Transverse colon (tissue), 4 donors: ENCODE data around the gene PLXDC2. TPM values are rescaled to one million over a fixed set of nuclear protein-coding genes. Genes with fewer than 3 reads are reported as not detected.

Experiments used
- DNase-seq: peaks from one replicate; pipeline ENCODE4 v3.0.0-alpha.2; 2019
- H3K27ac ChIP-seq, 4 donors: fragments of 200-600 bp; sonication (generic); 2 replicates each; pipeline ENCODE4 v1.5.1; 2016 to 2018; ENCODE audit warnings: inconsistent platforms in 4 of 4
- H3K27me3 ChIP-seq: fragments of 200-600 bp; sonication (generic); 2 replicates; pipeline ENCODE4 v1.5.1; 2017; ENCODE audit warnings: inconsistent platforms
- H3K36me3 ChIP-seq, 4 donors: fragments of 200-600 bp; sonication (generic); 2 replicates each; pipeline ENCODE4 v1.5.1; 2017 to 2019; ENCODE audit warnings: inconsistent platforms in 4 of 4
- H3K4me1 ChIP-seq, 4 donors: fragments of 200-600 bp; sonication (generic); 2 replicates each; pipeline ENCODE4 v1.5.1; 2017 to 2020; ENCODE audit warnings: inconsistent platforms in 4 of 4
- H3K4me3 ChIP-seq, 4 donors: fragments of 200-600 bp; sonication (generic); 1 replicate in 1 of 4; 2 replicates in 3 of 4; pipeline versions ENCODE4 v1.5.1 to v1.6.1; 2017 to 2019; ENCODE audit warnings: inconsistent platforms in 4 of 4
- H3K9me3 ChIP-seq, 2 donors: fragments of 200-600 bp; sonication (generic); 2 replicates each; pipeline ENCODE4 v1.5.1; 2017 to 2019; ENCODE audit warnings: inconsistent platforms in 2 of 2
- CTCF ChIP-seq, 5 experiments: fragments of 200-600 bp in 3 of 5; fragments of 450-650 bp in 2 of 5; sonication (generic) in 3 of 5; IDR thresholded peaks; 1 replicate in 2 of 5; 2 replicates in 3 of 5; pipeline ENCODE4 v1.5.1; 2016 to 2017; ENCODE audit warnings: antibody characterized with exemption in 5 of 5, inconsistent platforms in 3 of 5, mild to moderate bottlenecking in 2 of 5, moderate library complexity in 1 of 5
- EP300 ChIP-seq: sonication (generic); formaldehyde crosslinking; IDR thresholded peaks from one replicate; pipeline ENCODE4 v1.6.1; 2017; ENCODE audit warnings: antibody characterized with exemption, low read depth
- POLR2A ChIP-seq: fragments of 450-650 bp; IDR thresholded peaks from one replicate; pipeline ENCODE4 v1.6.1; 2016; ENCODE audit warnings: antibody characterized with exemption, mild to moderate bottlenecking, moderate library complexity
- POLR2AphosphoS5 ChIP-seq, 3 donors: sonication (generic); formaldehyde crosslinking; IDR thresholded peaks; one replicate each; pipeline ENCODE4 v1.6.1; 2016; ENCODE audit warnings: antibody characterized with exemption in 3 of 3
- WGBS, 2 donors: methylation state at CpG; one replicate each; pipeline ENCODE4 v1.1.5; 2018; ENCODE audit warnings: low coverage in 1 of 2; 5-methylcytosine and 5-hydroxymethylcytosine counted together
- in situ Hi-C, 4 donors: fragments of 200-750 bp; cut with MboI; loops; one replicate each; pipeline versions ENCODE4 v1.15.0 to v1.15.1; 2017; ENCODE audit warnings: low sequenced_read_pairs in 3 of 4, low pct_ligation_motif_present in 1 of 4, low pct_unique_long_range_greater_than_20kb in 1 of 4
- intact Hi-C: fragments of 100-400 bp; cut with DNase I; formaldehyde crosslinking; loops from one replicate; pipeline ENCODE4 v1.15.1; 2023; ENCODE audit warnings: low total_unique reads
- total RNA-seq, 4 donors: library from RNA; depleted of rRNA; stranded (reverse); fragments of >200 nt; gene quantifications; one replicate each; pipeline ENCODE4 v1.1.0, GENCODE V29; 2016

The PLXDC2 gene
- total RNA-seq, 4 donors from 2014 or later, result 12.0 to 32.2 (median 20.3) TPM

DNA sequence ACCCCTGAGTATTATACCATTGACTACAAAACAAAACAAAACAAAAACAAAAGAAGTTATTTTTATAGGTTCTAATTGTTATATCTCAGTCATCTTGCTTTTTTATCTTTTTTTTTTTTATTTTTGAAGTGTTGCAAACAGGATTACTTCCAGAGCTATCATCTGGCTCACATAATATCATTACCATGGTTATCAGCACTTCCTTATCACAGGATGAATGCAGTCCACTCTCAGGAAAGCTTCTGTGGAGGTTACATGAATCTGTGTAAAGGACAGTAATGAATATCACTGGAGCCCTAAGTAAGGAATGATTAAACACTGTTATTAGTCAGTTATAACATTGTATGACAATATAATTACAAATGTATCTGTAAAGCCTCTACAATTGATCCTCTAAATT, 451.5 kb downstream of the PLXDC2 start:
- no peaks in the 10 kb centered on the region for H3K9me3 ChIP-seq
- H3K27me3 ChIP-seq, result no peaks in the 10 kb centered on the region
- intact Hi-C loops (no loop called here), in situ Hi-C loops (no loop called here)
- TF ChIP-seq EP300 (no peak), CTCF (IDR thresholded peaks at IDR 0.05) (no peak), POLR2AphosphoS5 (IDR thresholded peaks at IDR 0.05) (no peak), POLR2A (no peak)
- H3K4me3 ChIP-seq, result no peak overlapping the region
- no peaks in the 10 kb centered on the region for H3K4me1 ChIP-seq
- DNase-seq, result no peak
- no peaks in the 10 kb centered on the region for H3K36me3 ChIP-seq
- no peak overlapping the region for H3K27ac ChIP-seq

DNA sequence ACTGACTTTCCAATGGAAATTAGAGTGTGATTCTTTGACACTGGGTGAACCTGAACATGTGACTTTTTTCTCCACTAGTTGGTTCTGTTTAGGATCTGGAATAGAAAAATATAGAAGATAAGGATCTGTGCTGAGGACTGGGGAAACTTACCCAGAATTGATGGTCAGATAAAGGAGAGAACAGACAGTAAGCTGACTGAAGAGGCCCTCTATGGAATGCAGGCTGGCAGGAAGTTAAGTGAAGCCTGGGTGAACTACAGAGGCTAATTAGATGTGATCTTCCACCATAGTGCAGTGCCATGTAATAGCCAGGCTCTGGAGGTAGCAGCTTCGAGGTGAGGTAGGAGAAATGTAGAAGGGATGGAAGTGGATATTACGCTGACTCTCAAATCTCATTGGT, 455.3 kb downstream of the PLXDC2 start:
- Histone ChIP-seq H3K27ac (no peak overlapping the region), H3K4me3 (no peak overlapping the region), H3K27me3 (no peaks in the 10 kb centered on the region), H3K4me1 (no peaks in the 10 kb centered on the region), H3K36me3 (no peaks in the 10 kb centered on the region), H3K9me3 (no peaks in the 10 kb centered on the region)
- in situ Hi-C loops, result no loop called here
- intact Hi-C loops, result no loop called here
- no peak for TF ChIP-seq CTCF (IDR thresholded peaks at IDR 0.05)
- no peak for TF ChIP-seq POLR2AphosphoS5 (IDR thresholded peaks at IDR 0.05)
- no peak for TF ChIP-seq POLR2A
- no peak for TF ChIP-seq EP300
- WGBS, 2 donors, result 90 to 95% methylated on average over 2 of the region's 2 CpGs
- no peak for DNase-seq

GRCh38 chr10:20272608-20273007, 456.4 kb downstream of the PLXDC2 start:
- no peak overlapping the region for H3K4me3 ChIP-seq
- WGBS, 2 donors, result 46 to 62% methylated on average over 2 of the region's 2 CpGs
- TF ChIP-seq EP300 (no peak), CTCF (IDR thresholded peaks at IDR 0.05) (no peak), POLR2AphosphoS5 (IDR thresholded peaks at IDR 0.05) (no peak), POLR2A (no peak)
- H3K4me1 ChIP-seq, result no peaks in the 10 kb centered on the region
- intact Hi-C loops, result no loop called here
- no peak for DNase-seq
- no peaks in the 10 kb centered on the region for H3K9me3 ChIP-seq
- H3K27ac ChIP-seq, result no peak overlapping the region
- H3K36me3 ChIP-seq, result no peaks in the 10 kb centered on the region
- in situ Hi-C loops, result no loop called here
- no peaks in the 10 kb centered on the region for H3K27me3 ChIP-seq

DNA sequence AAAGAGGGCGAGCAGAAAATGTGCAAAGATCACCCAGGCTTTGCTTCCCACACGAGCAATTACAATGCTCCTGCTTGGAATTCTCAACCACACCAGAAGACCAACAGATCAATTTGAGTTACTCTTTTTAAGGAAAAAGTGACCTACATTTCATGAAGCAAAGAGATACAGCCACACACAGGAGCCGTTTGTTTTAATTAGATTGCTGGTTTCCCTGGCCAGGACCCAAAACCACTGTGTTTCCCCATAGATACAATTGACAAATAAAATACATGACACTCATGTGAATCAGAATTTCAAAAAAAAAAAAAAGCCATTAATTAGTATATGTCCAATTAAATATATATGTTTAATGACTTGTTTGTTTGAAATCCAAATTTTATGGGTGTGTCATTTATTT, 458.3 kb downstream of the PLXDC2 start:
- in situ Hi-C loops, result no loop called here
- peaks cover 0 to 2% (median 0%) of the 10 kb centered on the region in 4 donors for H3K36me3 ChIP-seq
- no peak overlapping the region for H3K4me3 ChIP-seq
- no peaks in the 10 kb centered on the region for H3K4me1 ChIP-seq
- intact Hi-C loops, result no loop called here
- TF ChIP-seq POLR2A (no peak), POLR2AphosphoS5 (IDR thresholded peaks at IDR 0.05) (no peak), CTCF (IDR thresholded peaks at IDR 0.05) (no peak), EP300 (no peak)
- H3K27me3 ChIP-seq, result no peaks in the 10 kb centered on the region
- 61 to 74% methylated on average over 3 of the region's 3 CpGs for WGBS, 2 donors
- no peak for DNase-seq
- no peaks in the 10 kb centered on the region for H3K9me3 ChIP-seq
- no peak overlapping the region for H3K27ac ChIP-seq
